DMS114 treated with DMSO at 0.1 percent for 48 hours (cell line): ENCODE data around the gene GPSM1.

Experiments used
- DNase-seq: peaks from one replicate; lab custom pipeline; 2025; ENCODE audit not compliant: unreplicated experiment; lab: John Stamatoyannopoulos, UW

GPSM1 gene, protein sequence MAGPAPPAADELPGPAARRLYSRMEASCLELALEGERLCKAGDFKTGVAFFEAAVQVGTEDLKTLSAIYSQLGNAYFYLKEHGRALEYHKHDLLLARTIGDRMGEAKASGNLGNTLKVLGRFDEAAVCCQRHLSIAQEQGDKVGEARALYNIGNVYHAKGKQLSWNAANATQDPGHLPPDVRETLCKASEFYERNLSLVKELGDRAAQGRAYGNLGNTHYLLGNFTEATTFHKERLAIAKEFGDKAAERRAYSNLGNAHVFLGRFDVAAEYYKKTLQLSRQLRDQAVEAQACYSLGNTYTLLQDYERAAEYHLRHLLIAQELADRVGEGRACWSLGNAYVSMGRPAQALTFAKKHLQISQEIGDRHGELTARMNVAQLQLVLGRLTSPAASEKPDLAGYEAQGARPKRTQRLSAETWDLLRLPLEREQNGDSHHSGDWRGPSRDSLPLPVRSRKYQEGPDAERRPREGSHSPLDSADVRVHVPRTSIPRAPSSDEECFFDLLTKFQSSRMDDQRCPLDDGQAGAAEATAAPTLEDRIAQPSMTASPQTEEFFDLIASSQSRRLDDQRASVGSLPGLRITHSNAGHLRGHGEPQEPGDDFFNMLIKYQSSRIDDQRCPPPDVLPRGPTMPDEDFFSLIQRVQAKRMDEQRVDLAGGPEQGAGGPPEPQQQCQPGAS

DNA sequence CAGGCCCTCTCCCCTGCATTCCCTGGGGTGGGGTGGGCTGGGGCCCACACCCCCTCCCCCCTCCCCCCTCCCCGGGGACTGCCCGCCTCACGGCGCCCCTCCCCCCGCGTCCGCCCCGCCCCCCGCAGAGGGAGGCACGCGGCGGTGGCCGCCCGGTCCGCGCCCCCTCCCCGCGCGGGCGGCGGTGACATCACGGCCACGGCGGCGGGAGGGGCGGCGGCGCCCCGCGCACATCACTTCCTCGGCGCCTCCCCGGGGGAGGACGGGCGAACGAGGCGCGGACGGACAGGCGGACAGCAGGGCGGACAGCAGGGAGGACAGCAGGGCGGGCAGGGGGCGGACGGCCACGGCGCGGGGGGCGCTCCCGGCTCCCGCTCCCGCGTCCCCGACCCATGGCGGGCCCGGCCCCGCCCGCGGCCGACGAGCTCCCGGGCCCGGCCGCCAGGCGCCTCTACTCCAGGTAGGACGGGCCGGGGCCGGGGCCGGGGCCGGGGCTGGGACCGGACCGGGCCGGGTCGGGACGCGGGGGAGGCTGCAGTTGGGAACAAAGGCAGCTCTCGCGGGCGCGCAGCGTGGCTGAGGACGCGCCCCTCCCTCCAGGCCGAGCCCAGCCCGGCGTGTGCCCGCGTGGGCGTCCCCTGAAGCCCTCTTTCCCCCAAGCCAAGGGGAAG, at the start of gene GPSM1:
TSS of gene GPSM1 (plus strand) at position 236 of the 671 bp plus-strand sequence. CDS start at position 393, 157 bp downstream.
- no peak for DNase-seq

DNA sequence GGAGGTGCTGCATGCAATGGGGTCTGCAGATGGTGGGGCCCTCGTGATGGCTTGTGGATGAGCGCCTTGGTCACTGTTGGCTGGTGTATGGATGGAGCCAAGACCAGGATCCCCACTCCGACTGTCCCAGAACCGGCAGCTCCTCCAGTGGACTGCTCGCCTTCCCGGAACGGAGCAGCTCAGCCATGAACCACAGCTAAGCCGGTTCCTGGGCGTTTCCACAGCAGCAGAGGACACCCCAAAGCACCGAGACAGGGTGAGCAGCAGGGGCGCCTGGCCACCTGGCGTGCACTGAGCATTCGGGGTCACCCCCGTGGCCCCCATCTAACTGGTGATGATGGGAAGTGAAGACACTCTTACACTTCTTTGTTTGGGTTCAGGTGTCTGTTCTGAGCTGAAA, 49.6 kb upstream of the GPSM1 start:
- DNase-seq: no peak

DNA sequence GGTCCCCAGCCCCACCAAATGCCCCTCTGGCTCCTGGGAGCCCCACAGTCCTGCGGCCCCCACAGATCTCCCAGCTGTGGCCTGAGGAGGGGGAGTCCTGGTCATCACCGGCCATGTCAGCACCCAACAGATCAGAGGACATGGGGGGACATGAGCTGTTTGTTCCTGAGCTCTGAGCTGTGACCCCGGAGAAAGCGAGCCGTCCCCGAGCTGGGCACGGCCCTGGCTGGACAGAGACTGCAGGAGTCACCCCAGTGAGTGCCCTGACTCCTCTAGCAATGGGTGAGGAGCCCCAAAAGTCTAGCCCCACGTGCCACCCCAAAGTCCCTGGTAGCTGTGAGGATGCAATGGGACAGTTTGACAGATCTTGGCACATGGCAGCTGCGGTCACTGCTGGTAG, 49.1 kb upstream of the GPSM1 start:
- no peak for DNase-seq

DNA sequence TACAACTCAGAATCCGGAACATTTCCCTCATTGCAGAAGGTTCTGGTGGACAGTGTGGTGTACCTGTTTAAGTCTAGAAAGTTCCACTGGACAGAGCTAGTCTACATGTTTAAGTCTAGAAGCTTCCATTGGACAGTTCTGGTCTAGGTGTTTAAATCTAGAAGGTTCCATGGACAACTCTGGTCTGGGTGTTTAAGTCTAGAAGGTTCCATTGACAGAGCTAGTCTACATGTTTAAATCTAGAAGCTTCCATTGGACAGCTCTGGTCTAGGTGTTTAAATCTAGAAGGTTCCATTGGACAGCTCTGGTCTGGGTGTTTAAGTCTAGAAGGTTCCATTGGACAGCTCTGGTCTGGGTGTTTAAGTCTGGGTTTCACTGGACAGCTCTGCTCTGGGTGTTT, 48.4 kb upstream of the GPSM1 start:
- DNase-seq: no peak

DNA sequence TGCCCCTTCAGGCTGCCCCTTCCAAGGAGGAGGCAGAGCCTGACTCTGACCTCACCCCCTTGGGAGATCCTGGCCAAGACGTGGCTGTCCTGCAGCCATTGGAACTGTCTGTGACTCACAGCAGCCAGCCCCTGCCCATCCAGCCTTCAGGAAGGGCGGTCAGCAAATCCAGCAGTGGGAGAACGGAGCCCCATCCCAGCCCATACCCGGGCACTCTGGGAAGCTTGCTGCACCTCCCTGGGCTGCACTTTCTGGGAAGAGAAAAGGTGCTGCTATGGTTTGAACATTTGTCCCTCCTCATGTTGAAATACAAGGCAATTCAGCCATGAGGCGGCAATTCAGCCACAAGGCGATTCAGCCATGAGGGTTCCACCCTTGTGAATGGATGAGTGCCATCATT, 47.9 kb upstream of the GPSM1 start:
- no peak for DNase-seq

DNA sequence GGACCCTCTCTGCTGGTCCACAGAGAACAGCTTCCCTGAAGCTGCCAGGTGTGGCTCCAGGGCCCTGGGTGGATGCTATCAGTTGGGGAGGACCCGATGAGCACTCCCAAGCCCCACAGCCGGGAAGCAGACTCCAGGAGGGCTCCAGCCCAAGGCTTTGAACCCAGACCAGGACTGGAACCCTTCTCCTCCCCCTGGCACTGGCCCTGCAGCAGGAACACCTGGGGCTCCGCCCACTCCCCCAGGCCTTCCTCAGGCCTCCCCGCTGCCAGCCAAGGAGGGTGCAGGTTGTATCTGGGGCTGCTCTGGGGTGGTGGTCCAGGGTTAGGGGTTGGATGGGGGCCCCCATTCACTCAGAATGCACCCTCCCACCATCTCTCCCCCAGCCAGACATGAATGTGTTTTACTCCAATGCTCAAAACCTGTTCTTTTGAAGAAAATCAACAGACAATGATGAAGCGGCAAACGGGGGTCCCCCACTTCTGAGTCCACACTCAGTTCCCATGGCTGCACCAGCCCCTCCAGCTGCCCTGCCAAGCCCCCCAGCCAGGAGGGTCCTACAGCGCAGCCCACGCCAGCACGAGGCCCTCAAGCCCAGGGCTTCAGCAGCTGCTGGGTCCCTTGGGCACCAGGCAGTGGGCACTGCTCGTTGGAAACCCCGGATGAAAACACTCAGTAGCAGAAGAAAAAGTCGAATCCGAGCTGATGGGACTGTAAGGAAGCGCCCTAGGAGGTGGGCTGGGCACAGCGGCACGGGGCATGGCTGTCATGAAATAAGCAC, 46.6 kb upstream of the GPSM1 start:
- no peak for DNase-seq

DNA sequence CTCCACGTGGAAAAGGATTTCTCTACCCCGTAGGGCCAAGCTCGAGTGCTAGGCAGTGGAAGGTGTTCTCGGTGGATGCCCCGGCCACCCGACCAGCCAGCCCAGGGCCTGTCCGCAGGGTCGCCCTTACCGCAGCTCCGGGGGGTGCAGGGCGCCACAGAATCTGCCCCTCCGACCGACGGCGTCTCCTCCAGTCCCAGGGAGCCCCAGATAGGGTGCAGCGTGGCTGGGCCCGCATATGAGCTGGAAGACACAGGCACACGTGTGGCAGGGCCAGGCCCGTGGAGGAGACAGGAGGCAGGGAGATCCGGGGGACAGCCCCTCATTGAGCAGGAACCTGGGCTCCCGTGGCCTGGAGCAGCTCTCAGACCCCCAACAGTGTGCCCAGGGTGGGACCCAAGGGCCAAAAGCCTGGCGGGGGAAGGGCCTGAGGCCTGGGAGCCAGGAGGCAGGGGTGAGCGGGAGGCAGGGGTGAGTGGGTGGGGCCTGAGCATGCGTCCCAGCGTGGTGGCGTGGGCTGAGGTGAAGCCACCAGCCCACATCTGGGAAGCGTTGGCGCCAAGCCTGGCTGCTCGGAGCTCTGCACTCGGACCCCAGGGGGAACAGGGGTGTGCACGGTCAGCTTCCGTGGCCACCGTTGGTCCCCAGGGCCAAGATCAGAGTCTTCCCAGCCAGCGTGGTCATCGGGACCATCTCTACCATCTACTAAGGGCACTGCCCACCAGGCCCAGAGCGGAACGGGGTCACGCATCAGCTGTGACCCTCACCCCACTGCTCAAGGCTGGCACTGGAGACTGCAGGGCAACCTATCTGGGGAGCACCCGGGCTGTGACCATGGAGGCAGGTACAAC, 45.7 kb upstream of the GPSM1 start:
- no peak for DNase-seq

DNA sequence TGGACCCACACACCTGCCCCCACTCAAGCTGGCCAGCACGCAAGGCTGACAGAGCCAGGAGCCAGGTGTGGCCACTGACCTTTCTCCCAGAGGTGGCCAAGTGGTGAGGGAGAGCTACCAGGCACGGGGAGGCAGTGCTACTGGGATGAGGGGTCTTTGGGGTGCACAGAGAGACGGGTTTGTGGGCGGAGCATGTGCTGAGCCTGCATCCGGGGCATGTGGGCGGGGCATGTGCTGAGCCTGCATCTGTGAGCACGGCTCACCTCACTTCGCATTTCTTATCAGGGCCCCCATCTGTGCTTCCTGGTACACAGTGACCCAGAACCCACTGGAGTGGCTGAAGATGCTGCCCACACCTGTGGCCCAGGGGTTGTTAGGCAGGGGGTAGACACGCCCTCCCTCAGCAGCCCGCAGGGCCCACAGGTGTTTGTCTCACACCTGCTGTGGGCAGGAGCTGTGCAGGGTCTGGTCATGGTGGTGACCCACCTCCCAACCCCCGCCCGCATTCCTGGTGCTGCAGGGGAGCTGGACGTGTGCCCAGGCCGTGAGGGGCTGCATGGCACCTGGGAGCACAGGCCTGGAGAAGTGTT, 45.0 kb upstream of the GPSM1 start:
- DNase-seq: no peak

DNA sequence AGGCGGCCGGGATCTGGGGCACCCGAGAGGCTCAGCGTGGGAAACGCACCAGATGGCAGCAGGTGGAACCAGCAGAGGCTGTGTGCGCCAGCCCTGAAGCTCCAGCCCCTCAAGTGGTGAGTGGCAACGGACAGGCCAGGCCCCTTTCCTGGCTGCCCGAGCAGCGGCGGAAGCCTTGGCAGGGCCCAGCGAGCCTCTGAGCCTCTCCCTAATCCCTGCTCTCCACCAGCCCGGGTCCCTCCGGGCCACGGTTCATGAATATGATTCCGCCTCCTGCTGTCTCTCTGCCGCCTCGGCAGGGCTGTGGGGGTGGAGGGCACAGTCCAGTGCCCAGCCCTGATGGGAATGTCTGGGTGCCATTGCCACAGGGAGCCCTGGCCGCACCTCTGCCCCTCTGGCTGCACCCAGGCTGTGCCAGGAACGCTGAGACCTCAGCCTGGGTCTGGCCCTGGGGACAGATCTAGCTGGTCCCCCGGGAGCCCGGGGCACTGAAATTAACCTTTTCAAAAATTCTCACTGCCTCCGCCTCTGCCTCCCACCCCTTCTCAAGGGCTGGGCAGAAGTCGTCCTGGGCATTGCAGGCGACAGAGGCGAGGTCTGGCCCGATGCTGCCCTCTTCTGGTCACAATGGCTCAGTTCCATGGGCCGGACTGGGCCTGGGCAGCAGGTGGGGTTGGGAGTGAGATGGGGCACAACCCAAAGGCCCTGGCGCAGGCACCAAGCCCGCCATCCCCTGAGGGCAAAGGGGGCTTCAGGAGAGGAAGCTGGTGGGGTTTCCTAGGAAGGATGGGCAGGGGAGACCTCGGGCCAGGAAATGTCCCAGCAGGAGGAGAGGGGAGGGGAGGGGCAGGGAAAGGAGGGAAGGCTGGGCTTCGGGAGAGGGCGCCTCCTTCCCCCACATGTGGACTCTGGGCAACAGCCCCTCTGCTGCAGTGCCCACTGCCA, 43.8 kb upstream of the GPSM1 start:
- DNase-seq: peak; percentile 19

DNA sequence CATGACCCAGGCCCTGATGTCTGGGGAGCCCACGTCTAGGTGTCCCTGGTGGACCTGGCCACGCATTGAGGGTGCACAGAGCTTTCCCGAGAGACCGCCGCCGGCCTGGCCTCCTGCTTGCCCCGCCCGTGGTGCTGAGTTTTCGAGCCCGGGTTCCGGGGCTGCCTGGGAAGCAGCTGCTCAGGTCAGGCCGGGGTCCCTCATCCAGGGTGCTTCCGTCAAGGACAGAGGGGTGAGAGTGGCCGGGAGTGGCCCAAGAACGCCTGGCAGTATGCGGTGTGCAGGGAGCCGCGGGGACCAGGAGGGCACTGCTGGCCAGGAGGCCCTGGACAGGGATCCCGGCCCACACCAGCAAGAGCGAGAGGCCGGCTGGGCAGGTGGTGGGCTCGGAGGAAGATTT, 43.0 kb upstream of the GPSM1 start:
- DNase-seq: no peak

DNA sequence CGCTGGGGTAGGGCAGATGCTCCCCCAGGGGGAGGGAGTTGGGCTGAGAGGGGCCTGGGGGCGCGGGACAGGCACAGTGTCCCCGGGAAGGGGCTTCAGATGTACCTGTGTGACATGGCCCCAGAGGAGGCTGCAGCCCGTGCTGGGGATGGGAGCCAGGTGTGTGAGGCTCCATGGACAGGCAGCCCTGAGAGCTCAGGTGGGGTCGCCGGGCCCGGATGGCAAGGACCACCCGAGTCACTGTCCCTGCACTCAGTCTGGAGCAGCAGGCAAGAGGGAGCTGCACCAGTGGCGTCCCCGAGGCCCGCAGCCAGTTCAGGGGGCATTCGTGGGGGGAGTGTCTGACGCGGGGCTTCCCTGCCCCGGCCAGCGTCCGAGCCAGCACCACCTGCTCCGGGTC, 42.4 kb upstream of the GPSM1 start:
- DNase-seq: no peak

DNA sequence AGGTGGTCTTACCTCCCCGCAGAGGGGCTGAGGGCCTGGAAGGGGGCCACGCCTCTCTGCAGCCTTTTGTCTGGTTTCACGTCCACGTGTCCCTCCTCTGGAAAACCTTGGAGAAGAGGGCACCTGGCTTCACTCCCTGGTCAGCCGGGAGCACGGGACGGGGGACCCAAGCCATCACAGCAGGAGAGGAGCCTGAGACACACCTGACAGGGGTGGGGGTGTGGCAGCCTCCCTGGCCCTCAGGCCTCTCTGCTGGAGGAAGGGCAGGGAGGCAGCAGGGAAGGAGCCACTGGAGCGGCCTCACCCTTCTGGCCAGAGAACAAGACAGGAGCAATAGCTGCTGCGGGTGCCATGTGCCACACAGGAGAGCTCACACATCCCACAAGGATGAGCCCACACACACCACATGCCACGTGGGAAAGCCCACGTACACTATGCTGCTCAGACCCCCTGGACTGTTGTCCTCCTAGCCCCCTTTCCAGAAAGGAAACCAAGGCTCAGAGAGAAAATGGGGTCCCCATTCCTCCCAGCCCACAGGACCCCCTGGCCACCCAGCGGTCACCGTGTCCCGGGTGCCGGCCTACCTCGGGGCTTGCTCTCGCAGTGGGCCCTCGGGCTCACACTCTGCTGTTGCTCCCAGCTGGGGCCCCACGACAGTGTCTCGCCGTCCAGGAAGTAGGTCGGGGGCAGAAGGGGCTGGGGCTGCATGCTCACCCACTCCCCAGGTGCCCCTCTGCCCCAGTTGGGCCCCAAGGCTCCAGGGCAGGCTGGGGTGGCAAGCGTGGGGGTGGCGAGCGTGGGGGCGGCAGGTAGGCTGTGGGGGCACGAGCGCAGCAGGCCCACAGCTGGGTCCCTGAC, 41.6 kb upstream of the GPSM1 start:
- DNase-seq: no peak

DNA sequence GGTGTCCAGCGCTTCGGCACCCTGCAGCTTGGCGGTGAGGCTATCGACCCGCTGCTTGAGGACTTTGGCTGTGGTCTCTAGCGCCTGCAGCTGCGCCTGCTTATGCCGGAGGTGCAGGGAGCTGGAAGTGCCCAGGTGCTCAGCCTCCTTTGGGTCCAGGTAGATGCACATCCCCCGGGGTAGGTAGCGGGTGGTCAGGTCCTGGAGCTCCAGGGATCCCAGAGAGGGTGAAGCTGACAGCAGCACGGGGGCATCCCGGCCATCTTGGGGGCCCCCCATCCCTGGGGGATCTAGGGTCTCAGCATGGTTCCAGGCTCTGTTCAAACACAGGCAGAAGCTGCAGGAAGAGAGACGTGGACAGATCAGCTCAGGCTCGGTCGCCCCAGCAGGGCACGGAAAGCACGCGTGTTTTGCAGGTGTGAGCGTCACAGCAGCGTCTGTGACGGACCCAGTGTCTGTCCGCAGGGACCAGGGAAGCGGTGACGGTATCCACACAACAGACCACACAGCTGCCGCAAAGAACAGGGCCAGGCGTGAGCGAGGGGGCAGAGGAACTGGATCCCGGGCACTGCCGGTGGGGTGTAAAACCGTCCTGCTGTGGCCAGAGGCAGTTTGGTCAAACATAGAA, 40.9 kb upstream of the GPSM1 start:
- no peak for DNase-seq

DNA sequence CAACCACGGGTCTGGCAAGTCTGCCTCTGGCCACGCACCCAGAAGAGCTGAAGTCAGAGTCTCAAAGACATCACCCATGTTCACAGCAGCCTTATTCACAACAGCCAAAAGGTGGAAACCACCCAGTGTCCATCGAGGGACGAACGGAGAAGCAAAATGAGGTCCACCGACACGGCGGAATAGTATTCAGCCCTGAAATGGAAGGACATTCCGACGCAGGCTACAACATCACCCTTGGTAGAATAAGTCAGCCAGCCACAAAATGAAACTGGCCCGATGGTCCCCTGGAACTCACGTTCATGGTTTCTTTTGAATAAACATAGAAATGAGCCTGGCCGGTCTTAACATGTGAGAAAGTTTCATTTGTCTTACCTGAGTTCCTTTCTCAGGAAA, 40.4 kb upstream of the GPSM1 start:
- DNase-seq: no peak

DNA sequence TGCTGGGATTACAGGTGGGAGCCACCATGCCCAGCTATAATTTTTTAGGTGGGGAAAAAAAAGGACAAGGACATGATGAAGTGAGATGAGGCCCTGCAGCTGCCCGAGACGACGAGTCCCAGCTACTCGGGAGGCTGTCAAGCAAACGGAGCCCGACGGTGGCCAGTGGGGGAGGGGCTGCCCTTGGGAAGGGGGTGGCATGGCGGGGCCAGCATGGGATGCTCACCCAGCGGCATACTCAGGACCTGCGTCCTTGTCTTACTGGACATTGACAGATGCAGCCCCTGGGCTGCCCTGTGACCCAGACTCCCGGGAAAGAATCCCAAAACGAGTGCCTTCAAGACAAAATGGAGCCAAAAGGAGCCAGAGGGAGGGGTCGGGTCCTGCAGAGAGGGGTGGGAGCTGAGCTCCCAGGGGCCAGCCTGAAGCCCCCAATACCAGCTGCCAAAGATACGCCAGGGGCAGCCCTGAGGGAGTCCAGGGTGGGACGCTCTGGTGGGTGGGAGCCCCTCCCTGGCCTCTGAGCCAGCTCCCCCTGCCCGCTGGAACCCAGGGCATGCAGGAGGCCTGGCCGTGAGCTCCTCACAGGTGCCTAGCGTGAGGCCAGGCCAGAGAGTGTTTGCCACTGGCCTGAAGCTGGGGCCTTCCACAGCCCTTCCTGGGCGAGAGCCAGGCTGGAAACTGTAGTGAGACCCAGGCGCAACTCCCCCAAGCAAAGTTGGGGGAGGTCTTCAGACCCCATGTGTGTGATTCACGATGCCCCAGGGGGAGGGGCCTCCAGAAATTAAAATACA, 39.2 kb upstream of the GPSM1 start:
- no peak for DNase-seq

DNA sequence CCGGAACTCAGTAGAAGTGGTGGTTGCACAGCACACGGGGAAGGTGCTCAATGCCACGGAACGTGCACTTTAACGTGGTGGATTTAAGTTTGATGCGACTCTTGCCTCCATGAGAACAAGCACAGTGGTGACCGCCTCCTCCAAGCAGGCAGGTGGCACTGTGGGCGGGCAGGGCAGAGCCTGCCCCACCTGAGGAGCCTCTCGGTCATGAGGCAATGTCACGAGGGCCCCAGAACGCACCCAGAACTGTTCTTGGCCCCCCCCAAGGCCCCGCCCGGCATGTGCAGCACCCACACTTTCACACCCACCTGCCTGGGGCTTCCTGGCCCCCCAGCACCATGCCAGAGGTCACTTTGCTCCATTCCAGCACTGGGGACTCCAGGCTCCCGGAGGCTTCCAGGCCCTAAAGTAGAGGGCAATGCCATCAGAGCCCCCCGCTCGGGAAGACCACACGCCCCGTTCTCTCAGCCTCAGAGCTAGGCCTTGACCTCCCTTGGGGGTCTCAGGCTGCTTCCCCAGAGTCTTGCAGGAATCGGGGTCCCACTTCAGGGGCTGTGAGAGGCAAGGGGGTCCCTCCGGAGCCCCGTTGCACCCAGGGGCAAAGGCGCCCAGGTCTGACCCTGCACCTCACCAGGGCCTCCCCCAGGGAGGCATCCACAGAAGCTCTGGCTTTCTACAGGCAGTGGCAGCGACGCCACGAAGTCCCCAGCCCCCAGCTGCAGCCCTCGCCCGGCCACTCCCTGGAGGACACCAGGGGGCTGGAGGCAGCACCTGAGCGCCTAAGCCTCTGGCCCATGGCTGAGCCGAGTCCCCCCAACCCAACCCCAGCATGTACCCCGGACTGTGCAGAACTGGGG, 37.5 kb upstream of the GPSM1 start:
- DNase-seq: no peak
